K562 (cell line): ENCODE results near the gene IMPDH2. TPM values are rescaled to one million over a fixed set of nuclear protein-coding genes. Genes with fewer than 3 reads are reported as not detected.

Experiments
- ATAC-seq: fragments of 200-7000 bp; cut with Tn5 transposase; 3 replicates; pipeline ENCODE4 v1.9.1; 2020; ENCODE audit warnings: moderate library complexity
- BruUV-seq: library from RNA; stranded (reverse); fragments of 400-500 nt; replicated peaks from 2 replicates; lab custom pipeline; 2021; lab: Mats Ljungman, UMichigan
- CTCF ChIA-PET: fragments of 300-600 bp; formaldehyde crosslinking; extraction: SDS; loops from one replicate; lab custom pipeline; 2021; ENCODE audit warnings: low intra/inter-chr PET ratio; lab: Yijun Ruan, JAX
- POLR2A ChIA-PET: fragments of 300-600, 350-650 bp; sonication (Branson Sonifier 250); formaldehyde crosslinking; extraction: SDS; loops from one replicate; lab custom pipeline; 2021; ENCODE audit warnings: antibody characterized with exemption, inconsistent platforms; lab: Yijun Ruan, JAX
- DNase-seq, 4 experiments: peaks; one replicate each; pipeline versions ENCODE4 v3.0.0 to v3.0.0-alpha.2; 2011 to 2018; ENCODE audit warnings: low spot score in 3 of 4, mixed read lengths in 3 of 4; ENCODE audit errors: extremely low read depth in 1 of 4
- FAIRE-seq: peaks from 2 replicates; lab custom pipeline; 2011; peaks lifted over from hg19 to GRCh38; lab: Jason Lieb, UNC
- H2AFZ ChIP-seq: 2 replicates; pipeline ENCODE4 v1.6.0; 2011; ENCODE audit warnings: low read depth, low read length, control low read depth, inconsistent platforms
- H3K27ac ChIP-seq: fragments of 200-600 bp; 3 replicates; pipeline ENCODE4 v1.8.0; 2011; ENCODE audit warnings: low read depth, mild to moderate bottlenecking, control low read depth, inconsistent platforms, low read length, moderate library complexity, mixed read lengths; ENCODE audit errors: extremely low read depth
- H3K27me3 ChIP-seq, 2 experiments: fragments of 300-600 bp in 1 of 2; 2 replicates in 1 of 2; 3 replicates in 1 of 2; pipeline versions ENCODE4 v1.6.0 to v1.8.0; 2011; ENCODE audit warnings: inconsistent platforms in 2 of 2, low read length in 2 of 2, mild to moderate bottlenecking in 1 of 2, mixed read lengths in 1 of 2, moderate library complexity in 1 of 2; ENCODE audit not compliant: control insufficient read depth in 2 of 2, insufficient read depth in 2 of 2
- H3K36me3 ChIP-seq: fragments of 300-600 bp; 3 replicates; pipeline ENCODE4 v1.8.0; 2011; ENCODE audit warnings: mild to moderate bottlenecking, low read length, inconsistent platforms; ENCODE audit not compliant: control insufficient read depth, insufficient read depth
- H3K4me1 ChIP-seq, 2 experiments: fragments of 200-600 bp in 1 of 2; replicated peaks in 1 of 2; 2 replicates in 1 of 2; 3 replicates in 1 of 2; pipeline versions ENCODE4 v1.5.1 to v1.8.0; 2011; ENCODE audit warnings: inconsistent platforms in 2 of 2, low read length in 2 of 2, mild to moderate bottlenecking in 1 of 2, mixed read lengths in 1 of 2, moderate library complexity in 1 of 2; ENCODE audit not compliant: control insufficient read depth in 2 of 2, insufficient read depth in 2 of 2
- H3K4me2 ChIP-seq: 2 replicates; pipeline ENCODE4 v1.6.1; 2011; ENCODE audit warnings: low read length, control low read depth, inconsistent platforms, mixed read lengths; ENCODE audit not compliant: insufficient read depth
- H3K4me3 ChIP-seq: fragments of 200-600 bp; sonication (generic), shearing (Covaris generic); 2 replicates; pipeline ENCODE4 v1.5.1; 2016; ENCODE audit warnings: control low read depth, inconsistent platforms
- H3K79me2 ChIP-seq: fragments of 200-600 bp; 3 replicates; pipeline ENCODE4 v1.8.0; 2011; ENCODE audit warnings: low read length, inconsistent platforms; ENCODE audit not compliant: control insufficient read depth, insufficient read depth
- H3K9ac ChIP-seq, 2 experiments: 2 replicates each; pipeline versions ENCODE4 v1.6.0 to v1.6.1; 2011; ENCODE audit warnings: low read depth in 2 of 2, low read length in 2 of 2, control low read depth in 1 of 2, inconsistent platforms in 1 of 2, mild to moderate bottlenecking in 1 of 2, mixed read lengths in 1 of 2; ENCODE audit not compliant: insufficient read depth in 1 of 2
- H3K9me1 ChIP-seq: one replicate; pipeline ENCODE4 v1.6.0; 2011; ENCODE audit warnings: inconsistent platforms, mild to moderate bottlenecking, low read length, moderate library complexity; ENCODE audit not compliant: control insufficient read depth, insufficient read depth
- H3K9me3 ChIP-seq: replicated peaks from 2 replicates; pipeline ENCODE4 v1.5.1; 2011; ENCODE audit warnings: low read depth, low read length, inconsistent platforms; ENCODE audit not compliant: control insufficient read depth, insufficient read depth
- H4K20me1 ChIP-seq: replicated peaks from 2 replicates; pipeline ENCODE4 v1.6.1; 2011; ENCODE audit warnings: low read length, inconsistent platforms, mixed read lengths; ENCODE audit not compliant: control insufficient read depth, insufficient read depth
- ARHGAP35 ChIP-seq: fragments of 450-650 bp; IDR thresholded peaks from 2 replicates; pipeline ENCODE4 v1.6.1; 2018; ENCODE audit not compliant: partially characterized antibody
- BRD9 ChIP-seq: fragments of 450-650 bp; IDR thresholded peaks from 2 replicates; pipeline ENCODE4 v1.6.1; 2018; ENCODE audit warnings: low read depth; ENCODE audit not compliant: partially characterized antibody
- CCAR2 ChIP-seq: fragments of 200-400 bp; formaldehyde crosslinking; IDR thresholded peaks from 2 replicates; pipeline ENCODE4 v1.6.1; 2017; ENCODE audit warnings: mild to moderate bottlenecking, low read depth, low read length
- DPF2 ChIP-seq: fragments of 450-650 bp; IDR thresholded peaks from 2 replicates; pipeline ENCODE4 v1.6.1; 2016
- E2F3 ChIP-seq: fragments of 250-450 bp; sonication (Bioruptor Pico); IDR thresholded peaks from 2 replicates; pipeline ENCODE4 v1.4.0; 2020; ENCODE audit warnings: mild to moderate bottlenecking
- ELK1 ChIP-seq: sonication (generic); formaldehyde crosslinking; IDR thresholded peaks from 2 replicates; pipeline ENCODE4 v1.8.1; 2022; ENCODE audit warnings: missing genetic modification reagents
- ETS2 ChIP-seq: IDR thresholded peaks from 2 replicates; pipeline ENCODE4 v1.6.1; 2016; ENCODE audit warnings: borderline replicate concordance, missing genetic modification characterization, mild to moderate bottlenecking, moderate library complexity, missing compliant biosample characterization; ENCODE audit not compliant: poor library complexity, severe bottlenecking
- GABPB2 ChIP-seq: fragments of 250-450 bp; sonication (Bioruptor Pico); conservative IDR thresholded peaks from 2 replicates; pipeline ENCODE4 v1.5.1; 2021; ENCODE audit warnings: mild to moderate bottlenecking
- HCFC1 ChIP-seq: IDR thresholded peaks from 2 replicates; pipeline ENCODE4 v1.6.1; 2012; ENCODE audit warnings: low read depth, low read length, improper control_type of control experiment
- NFRKB ChIP-seq: fragments of 450-650 bp; IDR thresholded peaks from 2 replicates; pipeline ENCODE4 v1.6.1; 2016; ENCODE audit warnings: low read depth
- RB1 ChIP-seq: fragments of 450-650 bp; IDR thresholded peaks from 2 replicates; pipeline ENCODE4 v1.6.1; 2017; ENCODE audit warnings: low read depth, mild to moderate bottlenecking
- SRSF1 ChIP-seq: fragments of 200-400 bp; formaldehyde crosslinking; IDR thresholded peaks from 2 replicates; pipeline ENCODE4 v1.6.1; 2017; ENCODE audit warnings: mild to moderate bottlenecking, low read depth, low read length, moderate library complexity
- TBL1XR1 ChIP-seq, 2 experiments: IDR thresholded peaks; 2 replicates each; pipeline ENCODE4 v1.6.1; 2012; ENCODE audit warnings: improper control_type of control experiment in 2 of 2, low read length in 2 of 2, mild to moderate bottlenecking in 1 of 2
- TCF7 ChIP-seq: sonication (generic); IDR thresholded peaks from 2 replicates; pipeline ENCODE4 v1.6.1; 2016; ENCODE audit warnings: antibody characterized with exemption, borderline replicate concordance
- ZBTB11 ChIP-seq, 3 experiments: fragments of 200-800 bp in 1 of 3; fragments of 250-450 bp in 1 of 3; fragments of 450-650 bp in 1 of 3; sonication (Bioruptor Pico) in 1 of 3; sonication (Bioruptor generic) in 1 of 3; formaldehyde crosslinking in 1 of 3; IDR thresholded peaks; 2 replicates each; pipeline versions ENCODE4 v1.6.1 to v1.8.0; 2016 to 2022; ENCODE audit warnings: mild to moderate bottlenecking in 2 of 3, missing genetic modification characterization in 2 of 3, missing compliant biosample characterization in 1 of 3, moderate library complexity in 1 of 3
- ZNF217 ChIP-seq: sonication (generic); formaldehyde crosslinking; IDR thresholded peaks from 2 replicates; pipeline ENCODE4 v1.8.0; 2022; ENCODE audit warnings: mild to moderate bottlenecking, missing genetic modification reagents
- ZNF41 ChIP-seq: fragments of 250-450 bp; sonication (Bioruptor Pico); conservative IDR thresholded peaks from 2 replicates; pipeline ENCODE4 v1.4.0; 2020; ENCODE audit warnings: mild to moderate bottlenecking
- ZSCAN29 ChIP-seq: fragments of 450-650 bp; IDR thresholded peaks from 2 replicates; pipeline ENCODE4 v1.6.1; 2017
- WGBS: fragments of 100-300 bp; shearing (Covaris generic); methylation state at CpG from one replicate; pipeline ENCODE4 v1.1.6; 2016; ENCODE audit warnings: low coverage, mixed read lengths; ENCODE audit not compliant: insufficient coverage; ENCODE audit errors: missing lambda C conversion rate; 5-methylcytosine and 5-hydroxymethylcytosine counted together
- in situ Hi-C: fragments of 300-500 bp; cut with MboI; formaldehyde crosslinking; loops from 4 replicates; pipeline ENCODE4 v1.15.0; 2018; ENCODE audit warnings: inconsistent platforms, mixed read lengths
- intact Hi-C: fragments of 100-400 bp; cut with micrococcal nuclease; formaldehyde crosslinking; loops from 2 replicates; pipeline ENCODE4 v1.14.2; 2022
- polyA plus RNA-seq, 8 experiments: library from polyadenylated mRNA; depleted of rRNA in 4 of 8; stranded (reverse) in 5 of 8; unstranded in 3 of 8; fragments of >200 nt; fragmentation: Nextera tagmentation in 2 of 8; fragmentation: Illumina TruSeq in 1 of 8; extraction: Ambion mirVana in 2 of 8; extraction: Trizol in 1 of 8; gene quantifications; 2 replicates each; pipeline versions ENCODE4 v1.2.1 to v1.2.3, GENCODE V29; 2011 to 2014; ENCODE audit warnings: inconsistent platforms in 1 of 8, missing spikeins in 1 of 8
- total RNA-seq, 7 experiments: library from RNA; depleted of rRNA in 6 of 7; stranded (reverse); fragments of >200 nt in 6 of 7; fragmentation: Illumina TruSeq in 2 of 7; extraction: Trizol in 2 of 7; gene quantifications; 2 replicates each; pipeline versions ENCODE4 v1.2.1 to v1.2.3, GENCODE V29; 2011 to 2021; ENCODE audit warnings: low replicate concordance in 1 of 7

The IMPDH2 gene
- total and polyA plus RNA-seq, 9 of the 15 experiments (the other 6 are each of a cell fraction or from before 2014, with no cell fraction given): 318 to 507 (median 366) TPM

GRCh38 chr3:49058011-49058410, 28.8 kb upstream of the IMPDH2 start (continued):
- no peak for TF ChIP-seq GABPB2 (CRISPR knock-in tag)
- no peak for TF ChIP-seq RB1
- TF ChIP-seq ZNF41: no peak
- no peak for TF ChIP-seq DPF2

- H3K4me1 ChIP-seq: peaks cover 3 to 8% of the 10 kb centered on the region in 2 experiments; a peak in 4 of 5 replicates
- no peak overlapping the region for H3K4me2 ChIP-seq
- in situ Hi-C loops: no loop called here
- H3K4me3 ChIP-seq: no peak overlapping the region
- DNase-seq (no peak), FAIRE-seq (no peak), ATAC-seq (no peak)
- TSS peak; percentile 32 for BruUV-seq
- no peak overlapping the region for H2AFZ ChIP-seq
- H3K9me3 ChIP-seq: no peaks in the 10 kb centered on the region
- H3K27me3 ChIP-seq: no peaks in the 10 kb centered on the region
- intact Hi-C loops: no loop called here
- WGBS: 98% methylated on average over 6 of the region's 10 CpGs
- H3K9me1 ChIP-seq: no peaks in the 10 kb centered on the region
- TF ChIP-seq HCFC1: no peak
- TF ChIP-seq NFRKB: no peak
- TF ChIP-seq TCF7: no peak
- no peak for TF ChIP-seq ZSCAN29
- no peak for TF ChIP-seq E2F3
- no peak for TF ChIP-seq SRSF1
- no peak for TF ChIP-seq ELK1 (CRISPR knock-in tag)
- no peak for TF ChIP-seq ZNF217
- TF ChIP-seq ZBTB11 (CRISPR knock-in tag; IDR thresholded peaks at IDR 0.05): no peak
- TF ChIP-seq ETS2: no peak
- no peak for TF ChIP-seq ARHGAP35
- no peak for TF ChIP-seq TBL1XR1 (IDR thresholded peaks at IDR 0.05; ENCODE audit: low read length in 2 of 2)
- no peak for TF ChIP-seq BRD9
- TF ChIP-seq CCAR2: no peak
- peaks cover 16% of the 10 kb centered on the region for H3K79me2 ChIP-seq
- no peak overlapping the region; a peak in 1 of 4 replicates for H3K9ac ChIP-seq
- peaks cover 60% of the 10 kb centered on the region; the same call in 2 of the 3 replicates for H3K36me3 ChIP-seq
- CTCF ChIA-PET: no interaction called here
- H4K20me1 ChIP-seq: no peaks in the 10 kb centered on the region
- POLR2A ChIA-PET: interaction anchor here (1.2 kb wide), 1 partner anchor 36 kb away, joined by 5 read pairs; no protein-coding TSS in a partner anchor
- no peak overlapping the region for H3K27ac ChIP-seq
Observed at GRCh38 chr3:49057268-49057667, 28.1 kb upstream of the IMPDH2 start.
